HEK293 (cell line): ENCODE data around the gene ZFHX3.
A peak's percentile ranks its signal among the peaks of the same experiment; 100 is the strongest.

Experiments used
- CTCF ChIA-PET: fragments of 350-600 bp; formaldehyde crosslinking; extraction: SDS; loops from one replicate; lab custom pipeline; 2021; ENCODE audit warnings: antibody characterized with exemption; lab: Yijun Ruan, JAX
- POLR2A ChIA-PET: fragments of 300-600 bp; formaldehyde crosslinking; extraction: SDS; loops from one replicate; lab custom pipeline; 2020; ENCODE audit warnings: antibody characterized with exemption, inconsistent platforms; lab: Yijun Ruan, JAX
- H3K27ac ChIP-seq: fragments of 200-500 bp; sonication (Bioruptor generic); 2 replicates; pipeline ENCODE4 v1.5.1; 2014; ENCODE audit warnings: low read depth, low read length, control low read depth, inconsistent platforms; ENCODE audit errors: extremely low read depth
- H3K36me3 ChIP-seq, 2 experiments: fragments of 200-500 bp in 1 of 2; sonication (Bioruptor generic) in 1 of 2; 1 replicate in 1 of 2; 2 replicates in 1 of 2; pipeline ENCODE4 v1.5.1; 2014 to 2017; ENCODE audit warnings: inconsistent platforms in 2 of 2, low read length in 2 of 2; ENCODE audit not compliant: control insufficient read depth in 2 of 2, insufficient read depth in 1 of 2
- H3K4me1 ChIP-seq: fragments of 200-500 bp; sonication (Bioruptor generic); 2 replicates; pipeline ENCODE4 v1.5.1; 2014; ENCODE audit warnings: mild to moderate bottlenecking, low read length, inconsistent platforms; ENCODE audit not compliant: control insufficient read depth, insufficient read depth
- H3K4me3 ChIP-seq: 2 replicates; pipeline ENCODE4 v1.5.1; 2011; ENCODE audit warnings: low read depth, mild to moderate bottlenecking, control low read depth, low read length, moderate library complexity
- H3K9me3 ChIP-seq: fragments of 200-500 bp; sonication (Bioruptor generic); 2 replicates; pipeline ENCODE4 v1.5.1; 2014; ENCODE audit warnings: low read depth, low read length, inconsistent platforms; ENCODE audit not compliant: control insufficient read depth, insufficient read depth
- GLI4 ChIP-seq: fragments of 450-650 bp; formaldehyde crosslinking; IDR thresholded peaks from 2 replicates; pipeline ENCODE4 v1.5.1; 2016; ENCODE audit warnings: missing biosample characterization, missing genetic modification characterization
- KLF16 ChIP-seq: fragments of 450-650 bp; formaldehyde crosslinking; IDR thresholded peaks from 2 replicates; pipeline ENCODE4 v1.5.1; 2017; ENCODE audit warnings: missing biosample characterization, missing genetic modification characterization
- KLF7 ChIP-seq: fragments of 450-650 bp; formaldehyde crosslinking; IDR thresholded peaks from 2 replicates; pipeline ENCODE4 v1.5.1; 2016; ENCODE audit warnings: missing biosample characterization, missing genetic modification characterization, borderline replicate concordance
- KLF8 ChIP-seq: fragments of 450-650 bp; formaldehyde crosslinking; IDR thresholded peaks from 2 replicates; pipeline ENCODE4 v1.5.1; 2016; ENCODE audit warnings: missing biosample characterization, missing genetic modification characterization
- PBX3 ChIP-seq: sonication (generic); formaldehyde crosslinking; IDR thresholded peaks from 2 replicates; pipeline ENCODE4 v1.8.1; 2022; ENCODE audit warnings: mild to moderate bottlenecking, moderate library complexity, missing genetic modification reagents
- PRDM4 ChIP-seq: fragments of 450-650 bp; formaldehyde crosslinking; IDR thresholded peaks from 2 replicates; pipeline ENCODE4 v1.5.1; 2017; ENCODE audit warnings: missing biosample characterization, missing genetic modification characterization
- SP2 ChIP-seq: fragments of 450-650 bp; formaldehyde crosslinking; IDR thresholded peaks from 2 replicates; pipeline ENCODE4 v1.5.1; 2016; ENCODE audit warnings: missing biosample characterization, missing genetic modification characterization
- TRIM28 ChIP-seq: IDR thresholded peaks from 2 replicates; pipeline ENCODE4 v1.6.1; 2011; ENCODE audit warnings: low read length, control low read depth, borderline replicate concordance
- ZBTB17 ChIP-seq: fragments of 450-650 bp; formaldehyde crosslinking; IDR thresholded peaks from 2 replicates; pipeline ENCODE4 v1.5.1; 2016; ENCODE audit warnings: missing biosample characterization, missing genetic modification characterization
- ZBTB21 ChIP-seq: fragments of 450-650 bp; formaldehyde crosslinking; IDR thresholded peaks from 2 replicates; pipeline ENCODE4 v1.5.1; 2017; ENCODE audit warnings: missing biosample characterization, missing genetic modification characterization
- ZEB2 ChIP-seq: fragments of 450-650 bp; formaldehyde crosslinking; IDR thresholded peaks from 2 replicates; pipeline ENCODE4 v1.5.1; 2016; ENCODE audit warnings: missing biosample characterization, missing genetic modification characterization
- ZFP69B ChIP-seq: fragments of 450-650 bp; formaldehyde crosslinking; IDR thresholded peaks from 2 replicates; pipeline ENCODE4 v1.5.1; 2016; ENCODE audit warnings: missing biosample characterization, missing genetic modification characterization
- ZNF121 ChIP-seq: fragments of 450-650 bp; formaldehyde crosslinking; IDR thresholded peaks from 2 replicates; pipeline ENCODE4 v1.5.1; 2016; ENCODE audit warnings: missing biosample characterization, missing genetic modification characterization
- ZNF221 ChIP-seq: fragments of 450-650 bp; formaldehyde crosslinking; IDR thresholded peaks from 2 replicates; pipeline ENCODE4 v1.5.1; 2017; ENCODE audit warnings: missing biosample characterization, missing genetic modification characterization, borderline replicate concordance
- ZNF324 ChIP-seq: fragments of 450-650 bp; formaldehyde crosslinking; IDR thresholded peaks from 2 replicates; pipeline ENCODE4 v1.5.1; 2016; ENCODE audit warnings: missing biosample characterization, missing genetic modification characterization
- ZNF366 ChIP-seq: fragments of 450-650 bp; formaldehyde crosslinking; conservative IDR thresholded peaks from 2 replicates; pipeline ENCODE4 v1.5.1; 2016; ENCODE audit warnings: missing biosample characterization, missing genetic modification characterization
- ZNF404 ChIP-seq: fragments of 450-650 bp; formaldehyde crosslinking; IDR thresholded peaks from 2 replicates; pipeline ENCODE4 v1.5.1; 2017; ENCODE audit warnings: missing biosample characterization, missing genetic modification characterization
- ZNF580 ChIP-seq: fragments of 450-650 bp; formaldehyde crosslinking; IDR thresholded peaks from 2 replicates; pipeline ENCODE4 v1.5.1; 2016; ENCODE audit warnings: missing biosample characterization, missing genetic modification characterization
- ZNF623 ChIP-seq: fragments of 450-650 bp; formaldehyde crosslinking; IDR thresholded peaks from 2 replicates; pipeline ENCODE4 v1.5.1; 2016; ENCODE audit warnings: missing biosample characterization, missing genetic modification characterization
- ZNF658 ChIP-seq: fragments of 450-650 bp; formaldehyde crosslinking; IDR thresholded peaks from 2 replicates; pipeline ENCODE4; 2016; ENCODE audit warnings: missing biosample characterization, missing genetic modification characterization
- ZNF768 ChIP-seq: fragments of 450-650 bp; formaldehyde crosslinking; IDR thresholded peaks from 2 replicates; pipeline ENCODE4 v1.5.1; 2018; ENCODE audit warnings: missing biosample characterization, mild to moderate bottlenecking, missing genetic modification characterization
- ZSCAN30 ChIP-seq: fragments of 450-650 bp; IDR thresholded peaks from 2 replicates; pipeline ENCODE4 v1.5.1; 2018; ENCODE audit warnings: missing biosample characterization, mild to moderate bottlenecking, missing genetic modification characterization, moderate library complexity
- TF ChIP-seq, protein P1 (sequence below): fragments of 450-650 bp; formaldehyde crosslinking; IDR thresholded peaks from 2 replicates; pipeline ENCODE4 v1.5.1; 2017; ENCODE audit warnings: missing biosample characterization, missing genetic modification characterization
- TF ChIP-seq, protein P2 (sequence below): fragments of 450-650 bp; formaldehyde crosslinking; IDR thresholded peaks from 2 replicates; pipeline ENCODE4 v1.5.1; 2017; ENCODE audit warnings: missing biosample characterization, missing genetic modification characterization

Gene ZFHX3

DNA sequence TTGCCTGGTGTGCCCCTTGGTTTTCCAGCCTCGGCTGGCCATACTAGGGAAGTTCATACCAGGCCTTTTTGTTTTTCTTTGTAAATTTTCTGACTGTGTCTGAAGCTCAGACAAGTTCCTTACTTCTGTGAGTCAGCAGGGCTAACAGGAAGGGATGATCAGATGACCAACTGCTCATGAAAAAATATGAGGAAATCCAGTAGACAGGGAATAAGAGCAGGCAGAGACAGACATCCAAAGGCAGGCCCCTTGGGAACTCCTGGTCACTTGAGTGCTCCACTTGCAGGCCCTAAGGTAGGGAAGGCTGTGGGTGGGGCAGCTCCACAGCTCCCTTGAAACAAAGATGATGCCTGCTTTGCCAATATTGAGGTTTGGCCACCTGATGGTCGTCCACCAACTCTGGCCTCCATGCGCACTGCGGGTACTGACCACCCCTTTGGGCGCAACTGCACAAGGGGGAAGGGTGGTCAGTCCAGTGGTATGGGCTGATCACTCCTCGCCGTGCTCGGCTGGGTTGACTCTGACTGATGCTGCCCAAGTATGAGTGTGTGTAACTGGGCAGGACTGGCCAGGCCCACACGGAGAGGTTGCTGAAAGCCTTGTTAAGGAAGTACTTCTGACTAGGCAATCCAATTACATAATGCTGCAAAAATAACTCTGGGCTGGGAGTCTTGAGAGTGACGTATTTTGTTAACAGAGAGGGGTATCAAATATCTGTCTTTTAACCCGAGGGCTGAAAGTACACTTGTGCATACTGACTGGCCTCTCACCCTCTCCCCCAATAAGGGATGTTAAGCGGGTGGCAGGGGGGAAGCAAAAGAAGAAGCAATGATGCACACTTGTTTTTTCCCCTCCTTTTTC lies 20.8 kb upstream of the ZFHX3 start (continued):
- no peak for TF ChIP-seq ZNF658 (tag by site-specific recombination)
- TF ChIP-seq KLF8 (tag by site-specific recombination), result peak; percentile 57; the same call in 1 of the 2 replicates
- peak; percentile 55 for TF ChIP-seq ZFP69B (tag by site-specific recombination)
- TF ChIP-seq ZEB2, result peak; percentile 94
- TF ChIP-seq ZNF623, result 0 out of 2 replicates have a peak, but pooled peaks have one; percentile 2
- no peak for TF ChIP-seq ZNF221 (tag by site-specific recombination)
- peak; percentile 57; the same call in 1 of the 2 replicates for TF ChIP-seq PBX3 (CRISPR knock-in tag)
- peak; percentile 90 for TF ChIP-seq TRIM28
- 0 out of 2 replicates have a peak, but pooled peaks have one; percentile 40 for TF ChIP-seq KLF16 (tag by site-specific recombination)
- TF ChIP-seq, protein P1, sequence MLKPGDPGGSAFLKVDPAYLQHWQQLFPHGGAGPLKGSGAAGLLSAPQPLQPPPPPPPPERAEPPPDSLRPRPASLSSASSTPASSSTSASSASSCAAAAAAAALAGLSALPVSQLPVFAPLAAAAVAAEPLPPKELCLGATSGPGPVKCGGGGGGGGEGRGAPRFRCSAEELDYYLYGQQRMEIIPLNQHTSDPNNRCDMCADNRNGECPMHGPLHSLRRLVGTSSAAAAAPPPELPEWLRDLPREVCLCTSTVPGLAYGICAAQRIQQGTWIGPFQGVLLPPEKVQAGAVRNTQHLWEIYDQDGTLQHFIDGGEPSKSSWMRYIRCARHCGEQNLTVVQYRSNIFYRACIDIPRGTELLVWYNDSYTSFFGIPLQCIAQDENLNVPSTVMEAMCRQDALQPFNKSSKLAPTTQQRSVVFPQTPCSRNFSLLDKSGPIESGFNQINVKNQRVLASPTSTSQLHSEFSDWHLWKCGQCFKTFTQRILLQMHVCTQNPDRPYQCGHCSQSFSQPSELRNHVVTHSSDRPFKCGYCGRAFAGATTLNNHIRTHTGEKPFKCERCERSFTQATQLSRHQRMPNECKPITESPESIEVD (tag by site-specific recombination), result peak; percentile 58
- TF ChIP-seq ZNF324, result peak; percentile 55; the same call in 1 of the 2 replicates
- TF ChIP-seq SP2 (tag by site-specific recombination), result peak; percentile 26; the same call in 1 of the 2 replicates
- TF ChIP-seq ZBTB21, result peak; percentile 94
- TF ChIP-seq, protein P2, sequence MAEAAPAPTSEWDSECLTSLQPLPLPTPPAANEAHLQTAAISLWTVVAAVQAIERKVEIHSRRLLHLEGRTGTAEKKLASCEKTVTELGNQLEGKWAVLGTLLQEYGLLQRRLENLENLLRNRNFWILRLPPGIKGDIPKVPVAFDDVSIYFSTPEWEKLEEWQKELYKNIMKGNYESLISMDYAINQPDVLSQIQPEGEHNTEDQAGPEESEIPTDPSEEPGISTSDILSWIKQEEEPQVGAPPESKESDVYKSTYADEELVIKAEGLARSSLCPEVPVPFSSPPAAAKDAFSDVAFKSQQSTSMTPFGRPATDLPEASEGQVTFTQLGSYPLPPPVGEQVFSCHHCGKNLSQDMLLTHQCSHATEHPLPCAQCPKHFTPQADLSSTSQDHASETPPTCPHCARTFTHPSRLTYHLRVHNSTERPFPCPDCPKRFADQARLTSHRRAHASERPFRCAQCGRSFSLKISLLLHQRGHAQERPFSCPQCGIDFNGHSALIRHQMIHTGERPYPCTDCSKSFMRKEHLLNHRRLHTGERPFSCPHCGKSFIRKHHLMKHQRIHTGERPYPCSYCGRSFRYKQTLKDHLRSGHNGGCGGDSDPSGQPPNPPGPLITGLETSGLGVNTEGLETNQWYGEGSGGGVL (tag by site-specific recombination), result peak; percentile 91

DNA sequence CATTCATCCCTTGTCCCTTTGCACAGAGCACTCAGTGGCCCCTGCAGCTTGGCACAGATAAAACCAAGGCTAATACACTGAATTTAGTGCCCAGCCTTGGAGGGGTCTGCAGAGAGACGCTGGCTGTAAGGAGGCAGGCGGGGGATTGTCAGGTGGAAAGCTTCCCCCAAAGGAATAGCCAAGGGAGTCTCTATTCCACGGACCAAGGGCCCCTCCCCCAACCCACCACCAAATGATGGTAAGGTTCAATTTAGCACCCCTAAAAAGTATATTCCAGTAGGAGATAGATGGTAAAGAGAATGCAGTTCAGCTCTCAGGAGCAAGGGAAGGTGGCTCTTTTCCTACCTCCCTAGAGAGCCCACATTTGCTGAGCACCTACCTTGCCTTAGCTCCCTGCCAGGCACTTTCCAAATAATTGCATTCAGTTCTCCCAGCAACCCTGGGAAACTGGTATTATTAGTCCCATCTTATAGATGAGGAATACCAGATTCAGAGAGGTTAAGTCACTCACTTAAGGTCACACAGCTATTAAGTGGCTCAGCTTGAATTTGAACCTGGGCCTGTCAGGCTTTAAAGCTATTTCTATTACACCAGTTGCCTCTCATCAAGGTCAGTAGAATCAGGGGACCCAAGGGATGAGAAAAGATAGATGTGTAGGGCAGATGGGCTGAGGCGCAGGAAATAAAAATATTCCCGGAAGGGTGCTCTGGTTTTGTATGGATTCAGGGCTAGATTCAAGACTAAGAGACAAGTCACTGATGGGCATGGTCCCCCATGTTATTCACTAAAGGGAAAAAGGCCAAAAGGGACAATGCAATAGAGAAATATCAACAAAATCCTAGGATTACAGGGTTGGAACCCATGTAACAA lies 20.0 kb upstream of the ZFHX3 start:
- CTCF ChIA-PET, result interaction anchor here (0.6 to 1.6 kb wide), 2 partner anchors 129 to 279 kb away, joined by 3 read pairs; no protein-coding TSS in a partner anchor
- no peaks in the 10 kb centered on the region for H3K36me3 ChIP-seq
- POLR2A ChIA-PET, result interaction anchor here (1.4 kb wide), 1 partner anchor 27 kb away, joined by 3 read pairs; no protein-coding TSS in a partner anchor
- H3K4me1 ChIP-seq, result peaks cover 27% of the 10 kb centered on the region
- no peak overlapping the region for H3K4me3 ChIP-seq
- TF ChIP-seq GLI4 (no peak), ZNF404 (tag by site-specific recombination) (no peak), ZNF580 (0 out of 2 replicates have a peak, but pooled peaks have one; percentile 42), ZNF121 (tag by site-specific recombination) (no peak), ZSCAN30 (tag by site-specific recombination) (no peak), PRDM4 (tag by site-specific recombination) (no peak), ZNF768 (tag by site-specific recombination) (peak; percentile 96), ZBTB17 (tag by site-specific recombination) (no peak), ZNF366 (tag by site-specific recombination) (no peak), KLF7 (tag by site-specific recombination) (no peak)
- peak overlapping the region; percentile 84 for H3K27ac ChIP-seq
- H3K9me3 ChIP-seq, result no peaks in the 10 kb centered on the region
